ENCODE measurements around the gene ADAM23. TPM values are rescaled to one million over a fixed set of nuclear protein-coding genes. Genes with fewer than 3 reads are reported as not detected.

ADAM23 gene
- total RNA-seq, 1 donor from 2014 or later = 11.4 TPM

- DNase-seq (ENCODE audit: extremely low spot score, unreplicated experiment) = no peak
- peak overlapping the region; percentile 79 for H3K4me3 Mint-ChIP-seq (ENCODE audit: unreplicated experiment)
- peaks cover 7% of the 10 kb centered on the region for H3K27me3 Mint-ChIP-seq (ENCODE audit: unreplicated experiment)
These were observed 879 bp upstream of the ADAM23 start for GRCh38 chr2:206442474-206442832.

DNA sequence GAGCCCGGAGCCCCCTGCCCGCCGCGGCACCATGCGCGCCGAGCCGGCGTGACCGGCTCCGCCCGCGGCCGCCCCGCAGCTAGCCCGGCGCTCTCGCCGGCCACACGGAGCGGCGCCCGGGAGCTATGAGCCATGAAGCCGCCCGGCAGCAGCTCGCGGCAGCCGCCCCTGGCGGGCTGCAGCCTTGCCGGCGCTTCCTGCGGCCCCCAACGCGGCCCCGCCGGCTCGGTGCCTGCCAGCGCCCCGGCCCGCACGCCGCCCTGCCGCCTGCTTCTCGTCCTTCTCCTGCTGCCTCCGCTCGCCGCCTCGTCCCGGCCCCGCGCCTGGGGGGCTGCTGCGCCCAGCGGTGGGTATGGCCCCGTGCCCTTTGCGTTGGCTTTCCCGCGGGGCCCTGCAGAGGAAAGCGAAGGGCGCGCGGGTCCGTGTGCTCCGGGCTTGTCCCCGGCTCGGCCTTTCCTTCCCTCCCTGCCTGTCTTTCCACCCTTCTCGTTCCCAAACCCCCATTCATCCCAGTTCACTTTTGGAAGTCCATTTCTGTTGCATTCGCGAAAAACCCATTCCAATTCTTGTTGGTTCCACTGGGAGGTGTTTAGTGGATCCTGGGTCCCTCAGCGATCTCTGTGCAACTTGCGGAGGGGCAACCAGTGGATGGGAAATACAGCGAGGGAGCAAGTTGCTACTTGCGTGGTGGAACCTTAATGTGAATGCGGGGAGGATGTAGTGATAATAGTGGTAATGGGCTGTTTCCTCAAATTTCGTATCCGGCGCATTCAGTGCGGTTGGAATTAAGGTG lies 599 bp downstream of the ADAM23 start:
- H3K4me3 Mint-ChIP-seq (ENCODE audit: unreplicated experiment) = peak overlapping the region; percentile 95
- H3K27me3 Mint-ChIP-seq (ENCODE audit: unreplicated experiment) = peaks cover 7% of the 10 kb centered on the region
- H3K36me3 Mint-ChIP-seq (ENCODE audit: unreplicated experiment) = no peaks in the 10 kb centered on the region
- DNase-seq (ENCODE audit: extremely low spot score, unreplicated experiment) = no peak
- peaks cover 13% of the 10 kb centered on the region for H3K4me1 Mint-ChIP-seq (ENCODE audit: unreplicated experiment)
- H3K27ac Mint-ChIP-seq (ENCODE audit: unreplicated experiment) = peak overlapping the region; percentile 51
- TF ChIP-seq CTCF (IDR thresholded peaks at IDR 0.05) = no peak
- H3K9me3 Mint-ChIP-seq (ENCODE audit: unreplicated experiment) = no peaks in the 10 kb centered on the region

More at GRCh38 chr2:206442474-206442832, 879 bp upstream of the ADAM23 start:
- Mint-ChIP-seq H3K4me1 (ENCODE audit: unreplicated experiment) (peaks cover 13% of the 10 kb centered on the region), H3K27ac (ENCODE audit: unreplicated experiment) (no peak overlapping the region), H3K36me3 (ENCODE audit: unreplicated experiment) (no peaks in the 10 kb centered on the region), H3K9me3 (ENCODE audit: unreplicated experiment) (no peaks in the 10 kb centered on the region)
- TF ChIP-seq CTCF (IDR thresholded peaks at IDR 0.05) = no peak

DNA sequence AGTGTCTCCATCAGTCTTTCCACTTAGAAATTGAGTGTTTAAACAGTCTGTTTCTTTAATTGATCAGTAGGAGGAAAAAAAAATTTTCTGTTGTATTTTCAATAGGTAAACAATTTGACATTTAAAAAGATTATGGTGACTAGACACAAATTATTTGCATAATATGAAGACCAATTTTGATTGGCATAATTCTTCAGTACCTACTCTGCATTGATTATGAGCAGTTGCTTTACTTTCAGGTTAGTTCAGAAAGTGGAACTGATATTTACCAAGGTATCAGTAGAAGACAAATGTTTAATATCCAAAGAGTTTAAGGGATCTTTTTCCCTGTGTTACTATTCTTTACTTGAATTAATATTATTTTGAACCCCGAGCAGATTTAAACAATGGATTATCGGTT lies 2.6 kb downstream of the ADAM23 start:
- Mint-ChIP-seq H3K9me3 (ENCODE audit: unreplicated experiment) (no peaks in the 10 kb centered on the region), H3K36me3 (ENCODE audit: unreplicated experiment) (no peaks in the 10 kb centered on the region), H3K4me1 (ENCODE audit: unreplicated experiment) (peaks cover 13% of the 10 kb centered on the region), H3K4me3 (ENCODE audit: unreplicated experiment) (no peak overlapping the region), H3K27ac (ENCODE audit: unreplicated experiment) (no peak overlapping the region), H3K27me3 (ENCODE audit: unreplicated experiment) (no peaks in the 10 kb centered on the region)
- TF ChIP-seq CTCF (IDR thresholded peaks at IDR 0.05) = no peak
- DNase-seq (ENCODE audit: extremely low spot score, unreplicated experiment) = no peak

DNA sequence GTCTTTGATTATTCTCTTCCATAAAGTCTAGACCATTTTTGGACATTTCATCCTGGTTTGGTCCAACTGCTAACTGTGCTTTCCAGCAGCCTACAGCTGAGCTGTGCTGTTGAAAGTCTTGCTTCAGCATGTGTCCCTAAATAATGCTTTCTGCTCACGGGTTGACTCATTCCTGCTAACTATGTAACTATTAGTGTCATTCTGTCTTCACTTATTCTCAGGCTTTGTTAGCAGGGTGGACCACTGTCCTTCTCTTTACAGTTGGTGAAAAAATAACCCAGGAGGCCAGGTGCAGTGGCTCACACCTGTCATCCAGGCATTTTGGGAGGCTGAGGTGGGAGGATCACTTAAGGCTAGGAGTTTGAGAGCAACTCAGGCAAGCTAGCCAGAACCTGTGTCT lies 8.9 kb downstream of the ADAM23 start:
- Mint-ChIP-seq H3K27ac (ENCODE audit: unreplicated experiment) (no peak overlapping the region), H3K9me3 (ENCODE audit: unreplicated experiment) (no peaks in the 10 kb centered on the region), H3K27me3 (ENCODE audit: unreplicated experiment) (no peaks in the 10 kb centered on the region), H3K36me3 (ENCODE audit: unreplicated experiment) (no peaks in the 10 kb centered on the region), H3K4me1 (ENCODE audit: unreplicated experiment) (no peaks in the 10 kb centered on the region), H3K4me3 (ENCODE audit: unreplicated experiment) (no peak overlapping the region)
- no peak for TF ChIP-seq CTCF (IDR thresholded peaks at IDR 0.05)
- DNase-seq (ENCODE audit: extremely low spot score, unreplicated experiment) = no peak

GRCh38 chr2:206452750-206453149 lies 9.4 kb downstream of the ADAM23 start:
- Mint-ChIP-seq H3K27me3 (ENCODE audit: unreplicated experiment) (no peaks in the 10 kb centered on the region), H3K9me3 (ENCODE audit: unreplicated experiment) (no peaks in the 10 kb centered on the region), H3K27ac (ENCODE audit: unreplicated experiment) (no peak overlapping the region), H3K36me3 (ENCODE audit: unreplicated experiment) (no peaks in the 10 kb centered on the region), H3K4me3 (ENCODE audit: unreplicated experiment) (no peak overlapping the region), H3K4me1 (ENCODE audit: unreplicated experiment) (no peaks in the 10 kb centered on the region)
- no peak for DNase-seq (ENCODE audit: extremely low spot score, unreplicated experiment)
- TF ChIP-seq CTCF (IDR thresholded peaks at IDR 0.05) = no peak

Measured in osteocyte (in vitro differentiated cells).